ENCODE results near the gene UAP1L1.

DNA sequence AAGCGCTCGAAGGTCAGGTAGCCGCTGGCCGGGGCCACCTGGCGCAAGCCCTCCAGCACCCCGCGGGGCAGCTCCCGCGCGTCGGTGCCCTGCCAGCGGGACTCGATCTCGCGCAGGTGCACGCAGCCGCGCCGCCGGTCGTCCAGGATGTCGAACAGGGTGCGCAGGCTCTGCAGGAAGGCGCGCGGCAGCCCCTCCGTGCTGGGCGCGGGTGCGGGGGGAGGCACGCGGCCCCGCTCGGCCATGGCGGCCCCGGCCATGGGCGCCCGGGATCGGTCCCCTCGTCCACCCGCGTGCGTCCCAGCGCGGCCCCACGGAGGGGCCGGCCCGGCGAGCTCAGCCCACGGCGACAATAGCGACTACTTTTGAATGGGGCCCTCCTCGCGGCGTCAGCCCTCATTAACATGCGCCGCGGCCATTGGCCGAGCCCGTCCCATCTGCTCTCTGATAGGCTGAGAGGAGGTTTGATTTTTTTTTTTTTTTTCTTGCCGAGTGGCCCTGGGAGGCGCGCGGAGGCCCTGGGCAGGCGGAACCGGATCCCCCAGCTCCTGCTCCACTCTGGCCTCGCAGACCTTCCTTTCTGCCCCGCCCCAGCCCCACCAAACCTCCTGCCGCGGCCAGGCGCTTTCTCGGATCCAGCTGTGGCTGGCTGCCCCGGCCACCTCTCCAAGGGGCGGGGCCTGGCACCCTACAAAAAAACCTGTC, 7.0 kb upstream of the UAP1L1 start, which contains the start of gene SAPCD2:
- TF ChIP-seq, protein P1, sequence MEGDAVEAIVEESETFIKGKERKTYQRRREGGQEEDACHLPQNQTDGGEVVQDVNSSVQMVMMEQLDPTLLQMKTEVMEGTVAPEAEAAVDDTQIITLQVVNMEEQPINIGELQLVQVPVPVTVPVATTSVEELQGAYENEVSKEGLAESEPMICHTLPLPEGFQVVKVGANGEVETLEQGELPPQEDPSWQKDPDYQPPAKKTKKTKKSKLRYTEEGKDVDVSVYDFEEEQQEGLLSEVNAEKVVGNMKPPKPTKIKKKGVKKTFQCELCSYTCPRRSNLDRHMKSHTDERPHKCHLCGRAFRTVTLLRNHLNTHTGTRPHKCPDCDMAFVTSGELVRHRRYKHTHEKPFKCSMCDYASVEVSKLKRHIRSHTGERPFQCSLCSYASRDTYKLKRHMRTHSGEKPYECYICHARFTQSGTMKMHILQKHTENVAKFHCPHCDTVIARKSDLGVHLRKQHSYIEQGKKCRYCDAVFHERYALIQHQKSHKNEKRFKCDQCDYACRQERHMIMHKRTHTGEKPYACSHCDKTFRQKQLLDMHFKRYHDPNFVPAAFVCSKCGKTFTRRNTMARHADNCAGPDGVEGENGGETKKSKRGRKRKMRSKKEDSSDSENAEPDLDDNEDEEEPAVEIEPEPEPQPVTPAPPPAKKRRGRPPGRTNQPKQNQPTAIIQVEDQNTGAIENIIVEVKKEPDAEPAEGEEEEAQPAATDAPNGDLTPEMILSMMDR (IDR thresholded peaks at IDR 0.05; ENCODE audit: poor library complexity, severe bottlenecking), result no peak
- TF ChIP-seq POLR2AphosphoS5 (IDR thresholded peaks at IDR 0.05) (peak; percentile 9), SMC3 (conservative IDR thresholded peaks at IDR 0.05; ENCODE audit: poor library complexity) (peak; percentile 11)

Data from neural cell (in vitro differentiated cells).